OCI-LY3 (cell line): ENCODE data around the gene FAM180B.

Source experiments
- CTCF ChIP-seq: fragments of 200-600, 300-600 bp; sonication (generic); IDR thresholded peaks from 2 replicates; pipeline ENCODE4 v1.5.1; 2014; ENCODE audit warnings: antibody characterized with exemption, low read length, low read depth
- EZH2phosphoT487 ChIP-seq: fragments of 200-600 bp; shearing (Covaris generic); IDR thresholded peaks from 2 replicates; pipeline ENCODE4 v1.6.1; 2018; ENCODE audit warnings: antibody characterized with exemption, mixed run types, low read depth

GRCh38 chr11:47564933-47565339 lies 21.5 kb upstream of the FAM180B start:
- TF ChIP-seq CTCF, result no peak
- TF ChIP-seq EZH2phosphoT487, result no peak
